Subcutaneous abdominal adipose tissue (tissue), 5 donors: ENCODE measurements around the gene MAP4K2.

Source experiments
- H3K27ac ChIP-seq: one replicate; pipeline ENCODE4 v1.7.0; 2013; ENCODE audit warnings: low read depth, mild to moderate bottlenecking, inconsistent platforms, low read length, moderate library complexity
- H3K27me3 ChIP-seq, 5 donors: one replicate each; pipeline ENCODE4 v1.7.0; 2013; ENCODE audit warnings: low read length in 5 of 5, inconsistent platforms in 1 of 5; ENCODE audit not compliant: control insufficient read depth in 5 of 5, insufficient read depth in 4 of 5
- H3K36me3 ChIP-seq, 5 donors: one replicate each; pipeline ENCODE4 v1.7.0; 2013; ENCODE audit warnings: low read length in 5 of 5; ENCODE audit not compliant: control insufficient read depth in 5 of 5, insufficient read depth in 5 of 5
- H3K4me1 ChIP-seq, 5 donors: one replicate each; pipeline ENCODE4 v1.7.0; 2013; ENCODE audit warnings: low read length in 5 of 5, mild to moderate bottlenecking in 3 of 5, moderate library complexity in 1 of 5; ENCODE audit not compliant: control insufficient read depth in 5 of 5, insufficient read depth in 5 of 5
- H3K4me3 ChIP-seq, 5 donors: one replicate each; pipeline ENCODE4 v1.7.0; 2013; ENCODE audit warnings: low read length in 5 of 5, low read depth in 1 of 5
- H3K9ac ChIP-seq, 5 donors: one replicate each; pipeline ENCODE4 v1.7.0; 2013; ENCODE audit warnings: low read length in 5 of 5, mild to moderate bottlenecking in 4 of 5, moderate library complexity in 3 of 5
- H3K9me3 ChIP-seq, 5 donors: one replicate each; pipeline ENCODE4 v1.7.0; 2013; ENCODE audit warnings: low read length in 5 of 5; ENCODE audit not compliant: control insufficient read depth in 5 of 5
- donor health status: healthy.
- donor health status: healthy.
- donor health status: healthy.
- donor health status: healthy.
- donor health status: healthy.

MAP4K2 gene

DNA sequence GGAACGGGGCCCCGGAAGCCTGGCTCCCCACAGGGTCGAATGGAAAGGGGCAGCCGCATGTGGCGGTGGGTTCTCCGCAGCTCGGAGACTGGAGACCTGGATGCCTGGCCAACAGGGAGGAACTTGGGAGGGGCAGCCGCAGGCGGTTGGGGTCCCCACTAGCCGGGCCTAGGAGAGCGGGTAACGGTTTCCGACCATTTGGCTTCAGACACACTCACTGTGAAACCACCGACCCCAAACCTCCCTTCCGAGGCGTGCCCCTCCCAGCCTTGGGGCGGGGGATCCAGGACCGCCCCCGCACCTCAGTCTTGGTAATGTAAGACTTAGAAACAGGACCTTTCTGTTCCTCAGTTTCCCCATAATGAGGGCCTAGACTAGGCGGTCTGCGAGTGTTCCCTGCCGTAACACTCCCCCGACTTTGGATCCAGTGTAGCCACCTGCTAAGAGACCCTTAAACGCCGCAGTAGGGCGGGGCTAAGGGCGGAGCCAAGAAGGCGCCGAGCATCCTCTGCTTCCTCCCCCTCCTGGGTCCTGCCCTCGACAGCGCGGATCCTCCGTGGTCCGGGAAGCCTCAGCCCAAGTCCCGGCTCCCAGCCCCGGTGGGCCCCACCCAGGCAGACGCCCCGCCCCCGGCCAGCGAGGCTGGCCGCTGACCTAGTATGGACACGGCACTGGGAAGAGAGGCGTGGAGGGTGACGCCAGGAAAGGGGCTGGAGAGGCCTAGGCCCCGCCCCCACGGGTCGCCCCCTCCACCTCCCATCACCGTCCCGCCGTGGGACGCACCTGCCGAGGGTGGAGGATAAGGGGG, 57.3 kb downstream of the MAP4K2 start:
- Histone ChIP-seq H3K4me1 (peaks cover 0 to 48% (median 45%) of the 10 kb centered on the region in 5 donors), H3K27me3 (peaks cover 7 to 18% (median 14%) of the 10 kb centered on the region in 5 donors), H3K9ac (peak overlapping the region in 4 of 5 donors; percentile 32 to 79 (median 66))

DNA sequence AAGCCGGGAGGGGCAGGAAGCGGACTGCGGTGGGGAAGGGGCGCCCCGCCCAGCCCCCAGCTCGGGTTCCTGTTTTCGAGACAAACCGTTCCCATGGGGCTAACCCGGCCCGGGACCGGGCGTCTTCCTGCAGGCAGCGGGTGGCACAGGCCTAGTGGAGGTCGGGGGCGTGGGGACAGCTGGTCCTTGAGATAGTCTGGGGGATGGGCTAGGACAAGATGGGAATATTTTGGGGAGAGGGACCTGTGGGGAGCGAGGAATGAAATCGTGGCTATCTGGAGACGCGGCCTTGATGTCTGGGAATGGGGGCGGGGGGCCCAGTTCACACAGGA, 57.9 kb downstream of the MAP4K2 start:
- peak overlapping the region in 4 of 5 donors; percentile 32 to 79 (median 66) for H3K9ac ChIP-seq
- H3K27me3 ChIP-seq, result peaks cover 7 to 18% (median 14%) of the 10 kb centered on the region in 5 donors
- H3K27ac ChIP-seq, result peak overlapping the region; percentile 57
- peak overlapping the region in 4 of 5 donors; percentile 51 to 76 (median 58) for H3K4me3 ChIP-seq
- peaks cover 0 to under 1% (median under 1%) of the 10 kb centered on the region in 5 donors for H3K36me3 ChIP-seq
- peaks cover 0 to 48% (median 45%) of the 10 kb centered on the region in 5 donors for H3K4me1 ChIP-seq
- H3K9me3 ChIP-seq, result no peaks in the 10 kb centered on the region

More for the DNA sequence above, 57.3 kb downstream of the MAP4K2 start:
- no peaks in the 10 kb centered on the region for H3K9me3 ChIP-seq
- H3K4me3 ChIP-seq, result peak overlapping the region in 4 of 5 donors; percentile 51 to 76 (median 58)
- H3K27ac ChIP-seq, result peak overlapping the region; percentile 57
- H3K36me3 ChIP-seq, result peaks cover 0 to 6% (median 3%) of the 10 kb centered on the region in 5 donors

DNA sequence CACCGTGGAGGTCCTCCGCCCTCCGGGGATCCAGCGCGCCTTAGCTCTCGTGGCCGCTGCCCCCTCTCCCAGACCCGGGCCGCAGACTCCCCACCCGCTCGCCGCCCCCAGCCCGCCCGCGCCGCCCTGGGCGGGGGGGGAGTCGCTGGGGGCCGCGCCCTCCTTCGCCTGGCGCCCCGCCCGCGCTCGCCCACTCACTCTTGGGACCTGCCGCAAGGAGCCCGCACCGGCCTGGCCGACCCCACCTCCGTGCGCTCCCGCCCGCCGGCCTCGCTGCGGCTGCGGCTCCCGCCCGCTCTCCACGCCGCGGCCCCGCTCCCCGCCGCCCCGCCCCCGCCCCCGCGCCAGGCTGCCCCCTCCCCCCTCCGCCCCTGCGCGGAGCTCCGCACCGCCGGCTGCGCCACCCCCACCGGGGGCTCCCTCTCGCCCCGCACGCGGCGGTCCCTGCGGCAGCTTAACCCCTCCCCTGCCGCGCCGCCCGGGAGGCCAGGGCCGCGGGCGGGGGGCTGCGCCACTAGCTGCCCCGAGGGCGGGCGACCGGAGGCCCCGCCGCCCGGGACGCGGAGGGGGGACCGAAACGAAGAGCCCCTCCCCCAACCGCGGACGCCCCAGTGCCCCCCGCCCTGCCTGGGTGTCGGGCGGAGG, 58.3 kb downstream of the MAP4K2 start:
- Histone ChIP-seq H3K27me3 (peaks cover 7 to 18% (median 14%) of the 10 kb centered on the region in 5 donors), H3K9me3 (no peaks in the 10 kb centered on the region), H3K4me1 (peaks cover 0 to 48% (median 45%) of the 10 kb centered on the region in 5 donors), H3K27ac (peak overlapping the region; percentile 57), H3K9ac (peak overlapping the region in 2 of 5 donors; percentile 62 to 79), H3K36me3 (peaks cover 0 to 3% (median 1%) of the 10 kb centered on the region in 5 donors), H3K4me3 (peak overlapping the region in 4 of 5 donors; percentile 57 to 85 (median 76))

DNA sequence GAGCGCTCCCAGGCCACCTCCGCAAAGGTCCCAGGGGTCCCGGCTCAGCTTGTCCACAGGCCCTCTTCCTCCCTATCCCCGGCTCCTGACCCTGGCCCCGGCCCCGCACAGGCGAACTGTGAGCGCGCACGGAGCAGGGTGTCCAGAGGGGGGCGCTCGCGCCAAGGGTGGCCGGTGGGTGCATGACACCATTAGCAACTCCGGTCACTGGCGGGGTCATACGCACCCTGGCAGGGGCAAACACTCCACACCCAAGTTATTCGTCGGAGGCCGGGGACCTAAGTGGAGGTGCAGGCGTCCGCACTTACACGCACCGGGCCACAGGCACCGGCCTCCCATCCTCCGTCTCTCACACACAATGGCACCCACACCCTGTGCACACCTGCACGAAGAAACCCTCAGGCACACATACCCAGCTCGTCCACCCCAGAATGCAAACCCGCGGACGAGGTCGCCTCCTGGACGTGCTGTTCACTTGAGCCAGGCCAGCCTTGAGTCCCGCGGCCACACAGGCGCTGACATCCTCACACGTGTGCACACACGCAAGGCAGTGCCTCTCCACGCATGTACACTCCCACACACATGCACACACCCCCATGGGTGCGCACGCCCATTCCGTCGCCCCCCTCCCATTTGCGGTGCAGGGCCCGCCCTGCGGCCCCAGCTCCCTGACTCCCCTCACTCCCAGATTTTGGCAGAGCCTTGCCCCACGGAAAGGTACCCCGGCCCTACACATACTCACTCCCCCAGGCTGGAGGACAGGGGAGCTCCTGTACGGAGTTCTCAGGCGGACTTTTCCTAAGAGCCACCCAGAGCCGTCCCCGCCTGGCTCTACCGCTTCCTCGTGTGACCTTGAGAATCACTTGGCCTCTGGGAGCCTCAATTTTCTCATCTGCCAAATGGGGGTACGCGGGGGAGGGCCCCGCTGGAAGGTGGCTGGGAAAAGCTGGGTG, 59.1 kb downstream of the MAP4K2 start, which contains the start of gene RASGRP2:
RASGRP2 (minus strand) TSS at position 552 of the 953 bp plus-strand sequence. CDS start 1,276 bp downstream, outside the sequence.
- Histone ChIP-seq H3K9ac (peak within 1 kb of the TSS in 4 of 5 donors; percentile 35 to 66 (median 54)), H3K4me1 (peaks cover 0 to 48% (median 45%) of the 10 kb centered on the region in 5 donors), H3K36me3 (peaks cover 0 to 8% (median 2%) of the 10 kb centered on the region in 5 donors), H3K27me3 (peaks cover 7 to 18% (median 14%) of the 10 kb centered on the region in 5 donors), H3K9me3 (no peaks in the 10 kb centered on the region), H3K4me3 (peak within 1 kb of the TSS in 4 of 5 donors; percentile 57 to 85 (median 76)), H3K27ac (peak within 1 kb of the TSS; percentile 57)

DNA sequence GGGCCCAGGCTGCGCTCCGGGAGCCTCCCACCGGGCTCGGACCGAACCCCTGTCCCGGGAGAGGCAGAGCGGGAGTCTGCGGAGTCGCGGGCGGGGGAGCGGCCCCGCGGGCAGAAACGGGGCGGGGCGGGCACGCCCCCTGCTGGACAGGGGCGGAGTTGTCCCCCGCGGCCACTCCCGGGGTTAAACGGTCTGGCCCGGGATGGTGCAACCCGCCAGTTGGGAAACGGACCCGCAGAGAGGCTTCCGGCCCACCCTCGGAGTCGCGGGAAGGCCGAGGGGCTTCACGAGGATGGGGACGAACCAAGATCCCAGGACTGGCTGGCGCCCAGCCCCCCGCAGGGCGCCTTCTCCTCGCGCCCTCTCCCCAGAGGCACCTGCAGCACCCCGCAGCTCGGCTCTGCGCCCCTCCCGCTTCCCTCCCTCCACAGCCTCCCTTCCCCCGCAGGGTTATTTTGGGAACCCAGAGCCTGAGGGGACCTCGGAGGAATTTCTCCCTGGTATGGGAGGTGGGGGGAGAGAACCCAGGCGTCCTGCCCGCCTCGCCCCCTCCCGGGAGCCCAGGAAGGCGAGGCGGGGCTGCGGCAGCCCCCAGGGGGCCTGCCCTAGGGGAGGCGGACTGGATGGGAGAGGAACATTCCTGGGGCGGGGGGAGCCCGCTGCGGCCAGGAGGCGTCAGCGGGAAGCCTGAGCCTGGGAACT, 60.0 kb downstream of the MAP4K2 start:
- Histone ChIP-seq H3K9me3 (no peaks in the 10 kb centered on the region), H3K4me3 (peak overlapping the region in 4 of 5 donors; percentile 68 to 85 (median 76)), H3K27ac (no peak overlapping the region), H3K36me3 (peaks cover 0 to 8% (median 2%) of the 10 kb centered on the region in 5 donors), H3K4me1 (peaks cover 0 to 48% (median 45%) of the 10 kb centered on the region in 5 donors), H3K27me3 (peaks cover 7 to 18% (median 14%) of the 10 kb centered on the region in 5 donors), H3K9ac (peak overlapping the region in 4 of 5 donors; percentile 48 to 72 (median 69))

DNA sequence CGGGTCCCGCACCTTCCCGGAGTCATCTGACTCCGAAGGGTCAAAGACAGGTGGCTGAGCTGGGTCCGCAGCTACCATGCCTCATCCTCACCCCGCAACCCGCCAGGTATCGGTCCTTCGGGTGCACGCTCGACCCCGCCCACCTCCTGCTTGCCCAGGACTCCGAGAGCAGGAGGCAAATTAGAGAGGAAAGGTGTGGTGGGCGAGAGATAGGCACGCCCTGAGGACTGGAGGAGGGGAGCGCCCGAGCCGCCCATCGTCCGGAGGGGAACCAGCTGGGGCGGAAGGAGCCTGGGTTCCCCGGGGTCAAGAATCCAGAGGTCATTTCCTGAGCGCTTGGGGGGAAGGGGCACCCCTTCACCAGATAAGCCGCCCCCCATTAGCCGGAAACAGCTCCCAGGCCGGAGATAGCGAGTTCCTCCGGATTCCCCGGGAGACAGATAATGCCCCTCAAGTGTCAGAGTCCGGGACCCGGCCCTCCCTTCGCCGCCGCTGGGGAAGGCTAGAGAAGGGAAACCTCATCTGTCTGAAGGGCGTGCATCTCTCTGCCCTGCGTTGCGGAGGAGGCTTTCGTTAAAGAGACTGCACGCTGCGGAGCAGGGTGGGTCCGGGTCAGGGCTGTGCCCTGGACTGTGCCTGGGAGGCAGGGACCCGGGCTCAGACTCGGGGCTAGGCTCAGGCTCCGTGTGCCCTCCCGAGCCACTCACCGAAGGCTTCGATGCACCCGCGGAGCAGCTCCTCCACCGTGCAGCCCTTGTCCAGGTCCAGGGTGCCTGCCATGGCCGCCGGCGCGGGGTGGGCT, 60.7 kb downstream of the MAP4K2 start:
- Histone ChIP-seq H3K27ac (no peak overlapping the region), H3K4me1 (peaks cover 0 to 48% (median 45%) of the 10 kb centered on the region in 5 donors), H3K27me3 (peaks cover 7 to 18% (median 14%) of the 10 kb centered on the region in 5 donors), H3K9ac (peak overlapping the region in 3 of 5 donors; percentile 47 to 72 (median 72)), H3K9me3 (no peaks in the 10 kb centered on the region), H3K36me3 (peaks cover 0 to 8% (median 2%) of the 10 kb centered on the region in 5 donors), H3K4me3 (peak overlapping the region in 4 of 5 donors; percentile 68 to 85 (median 76))

DNA sequence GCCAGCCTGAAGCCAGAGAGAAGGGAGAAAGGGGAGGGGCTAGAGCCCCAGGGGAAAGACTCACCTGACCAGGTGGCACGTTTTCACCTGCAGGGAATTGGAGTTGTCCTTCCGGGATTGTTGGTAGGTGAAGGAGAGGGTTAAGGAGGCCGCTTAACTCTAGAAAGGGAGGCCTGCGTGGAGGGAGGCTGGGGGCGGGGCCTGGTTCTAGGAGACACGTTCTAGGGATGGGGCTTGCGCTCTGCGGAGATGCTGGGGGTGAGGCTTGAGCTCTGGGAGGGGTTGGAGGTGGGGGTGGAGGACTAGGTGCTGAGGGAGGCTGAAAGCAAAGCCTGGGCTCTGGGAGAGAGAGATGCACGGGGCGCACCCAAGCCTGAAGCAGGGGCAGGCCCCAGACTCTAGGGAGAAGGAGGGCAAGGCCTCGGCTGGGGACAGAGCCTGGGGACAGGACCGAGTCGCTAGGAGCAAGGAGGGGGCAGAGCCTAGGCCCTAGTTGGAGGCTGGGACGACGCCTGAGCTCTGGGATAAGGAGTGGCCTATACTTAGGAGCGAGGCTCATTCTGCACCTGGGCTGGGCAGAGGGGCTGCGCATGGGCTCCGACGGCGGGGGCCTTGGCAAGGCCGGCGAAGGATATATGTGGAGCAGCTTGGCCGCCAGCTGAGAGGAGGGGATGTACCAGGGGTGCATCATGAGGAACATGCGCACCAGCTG, 61.5 kb downstream of the MAP4K2 start:
- peak overlapping the region in 3 of 5 donors; percentile 68 to 76 (median 75) for H3K4me3 ChIP-seq
- H3K4me1 ChIP-seq, result peaks cover 0 to 46% (median 44%) of the 10 kb centered on the region in 5 donors
- no peak overlapping the region for H3K27ac ChIP-seq
- H3K36me3 ChIP-seq, result peaks cover 0 to 15% (median 8%) of the 10 kb centered on the region in 5 donors
- H3K9me3 ChIP-seq, result no peaks in the 10 kb centered on the region
- H3K27me3 ChIP-seq, result peaks cover 7 to 18% (median 14%) of the 10 kb centered on the region in 5 donors
- no peak overlapping the region for H3K9ac ChIP-seq

DNA sequence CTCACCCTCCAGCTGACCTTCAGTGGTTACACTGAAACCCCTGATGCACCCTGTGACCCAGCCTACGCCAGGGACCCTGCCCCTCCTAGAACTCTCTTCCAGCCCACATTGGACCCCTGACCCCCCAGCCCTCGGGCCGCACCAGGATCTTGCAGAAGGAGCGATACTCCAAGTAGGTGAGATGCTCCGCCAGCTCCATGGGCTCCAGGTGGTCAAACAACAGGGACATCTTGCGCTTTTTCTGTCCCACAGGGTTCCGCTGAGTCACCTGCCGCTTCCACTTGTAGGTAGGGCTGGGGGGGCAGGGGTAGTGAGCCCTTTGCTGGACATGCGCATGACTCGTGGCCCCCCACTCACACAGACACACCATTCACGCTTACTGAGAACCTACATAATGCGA, 63.1 kb downstream of the MAP4K2 start:
- no peak overlapping the region for H3K9ac ChIP-seq
- H3K27me3 ChIP-seq, result peaks cover 7 to 18% (median 14%) of the 10 kb centered on the region in 5 donors
- no peak overlapping the region for H3K4me3 ChIP-seq
- peaks cover 0 to 34% (median 29%) of the 10 kb centered on the region in 5 donors for H3K4me1 ChIP-seq
- H3K27ac ChIP-seq, result no peak overlapping the region
- peaks cover 0 to 31% (median 18%) of the 10 kb centered on the region in 5 donors for H3K36me3 ChIP-seq
- H3K9me3 ChIP-seq, result no peaks in the 10 kb centered on the region
